Measurements from ENCODE around the gene HEYL. TPM values are rescaled to one million over a fixed set of nuclear protein-coding genes. Genes with fewer than 3 reads are reported as not detected.

The HEYL gene
- total and polyA plus RNA-seq, 9 of the 15 experiments (the other 6 are each of a cell fraction or from before 2014, with no cell fraction given) = 0.13 to 0.89 (median 0.25) TPM

DNA sequence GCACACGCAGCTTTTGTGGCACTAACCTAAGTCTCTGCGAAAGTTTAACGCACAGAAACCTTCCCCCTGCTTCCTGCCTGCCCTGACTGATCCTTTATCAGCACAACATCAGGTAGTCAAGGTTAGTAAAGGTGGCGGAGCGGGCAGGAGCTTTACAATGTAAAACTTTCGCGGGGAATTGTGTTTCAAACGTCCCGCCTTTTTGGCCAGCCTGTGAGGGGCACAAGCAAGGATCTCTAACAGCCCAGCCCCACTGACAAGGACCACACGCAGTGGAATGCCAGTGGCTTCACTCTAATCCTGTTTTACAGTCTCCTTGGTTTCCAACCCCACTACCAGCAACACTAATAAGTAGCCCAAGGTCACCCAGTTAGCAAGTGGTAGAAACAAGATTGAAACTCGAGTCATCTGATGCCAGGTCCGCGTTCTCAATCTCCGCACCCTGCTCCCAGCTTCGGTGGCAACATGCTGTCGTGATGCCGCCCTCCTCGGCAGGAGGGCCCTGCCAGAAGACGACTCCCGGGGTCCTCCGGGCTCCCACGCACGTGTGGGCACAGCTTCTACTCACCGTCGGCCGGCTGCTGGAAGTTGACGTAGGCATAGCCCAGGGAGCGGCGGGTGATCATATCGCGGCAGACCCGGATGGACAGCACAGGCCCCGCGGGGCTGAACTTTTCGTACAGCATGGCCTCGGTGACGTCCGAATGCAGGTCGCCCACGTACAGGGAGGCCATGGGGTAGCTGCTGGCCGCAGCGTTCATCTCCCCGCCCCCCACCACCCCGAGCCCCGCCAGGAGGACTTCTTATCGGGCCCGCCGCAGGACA, 64.0 kb downstream of the HEYL start (continued):
- TF ChIP-seq, protein P1, sequence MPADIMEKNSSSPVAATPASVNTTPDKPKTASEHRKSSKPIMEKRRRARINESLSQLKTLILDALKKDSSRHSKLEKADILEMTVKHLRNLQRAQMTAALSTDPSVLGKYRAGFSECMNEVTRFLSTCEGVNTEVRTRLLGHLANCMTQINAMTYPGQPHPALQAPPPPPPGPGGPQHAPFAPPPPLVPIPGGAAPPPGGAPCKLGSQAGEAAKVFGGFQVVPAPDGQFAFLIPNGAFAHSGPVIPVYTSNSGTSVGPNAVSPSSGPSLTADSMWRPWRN (IDR thresholded peaks at IDR 0.05; ENCODE audit: low read depth) = no peak
- TF ChIP-seq SMARCC2 (IDR thresholded peaks at IDR 0.05; ENCODE audit: low read depth) (no peak), HOXB6 (CRISPR knock-in tag; IDR thresholded peaks at IDR 0.05; ENCODE audit: borderline replicate concordance) (no peak), TBP (optimal IDR thresholded peaks at IDR 0.05; ENCODE audit: low read depth, low read length) (peak; percentile 40), RBM14 (IDR thresholded peaks at IDR 0.05; ENCODE audit: borderline replicate concordance, insufficient read depth, low read depth, low read length) (0 out of 2 replicates have a peak, but pooled peaks have one; percentile 15), POLR2G (IDR thresholded peaks at IDR 0.05; ENCODE audit: low read depth, low read length) (peak; percentile 85), SIN3A (IDR thresholded peaks at IDR 0.05; ENCODE audit: borderline replicate concordance in 2 of 2, control insufficient read depth in 1 of 2, low read depth in 2 of 2, low read length in 2 of 2) (peak in 1 of 2 experiments; percentile 82; a peak in 1 of 4 replicates), GATA2 (CRISPR knock-in tag; IDR thresholded peaks at IDR 0.05) (peak; percentile 64; the same call in 1 of the 2 replicates), PTRF (tag; IDR thresholded peaks at IDR 0.05) (no peak), DPF2 (IDR thresholded peaks at IDR 0.05) (peak; percentile 17; the same call in 1 of the 2 replicates), ZNF75A (CRISPR knock-in tag; IDR thresholded peaks at IDR 0.05) (no peak)
- TF ChIP-seq, protein P2, sequence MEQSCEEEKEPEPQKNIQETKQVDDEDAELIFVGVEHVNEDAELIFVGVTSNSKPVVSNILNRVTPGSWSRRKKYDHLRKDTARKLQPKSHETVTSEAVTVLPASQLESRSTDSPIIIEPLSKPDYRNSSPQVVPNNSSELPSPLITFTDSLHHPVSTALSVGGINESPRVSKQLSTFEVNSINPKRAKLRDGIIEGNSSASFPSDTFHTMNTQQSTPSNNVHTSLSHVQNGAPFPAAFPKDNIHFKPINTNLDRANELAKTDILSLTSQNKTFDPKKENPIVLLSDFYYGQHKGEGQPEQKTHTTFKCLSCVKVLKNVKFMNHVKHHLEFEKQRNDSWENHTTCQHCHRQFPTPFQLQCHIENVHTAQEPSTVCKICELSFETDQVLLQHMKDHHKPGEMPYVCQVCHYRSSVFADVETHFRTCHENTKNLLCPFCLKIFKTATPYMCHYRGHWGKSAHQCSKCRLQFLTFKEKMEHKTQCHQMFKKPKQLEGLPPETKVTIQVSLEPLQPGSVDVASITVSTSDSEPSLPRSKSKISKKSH (CRISPR knock-in tag; IDR thresholded peaks at IDR 0.05) = no peak
- TF ChIP-seq, protein P3, sequence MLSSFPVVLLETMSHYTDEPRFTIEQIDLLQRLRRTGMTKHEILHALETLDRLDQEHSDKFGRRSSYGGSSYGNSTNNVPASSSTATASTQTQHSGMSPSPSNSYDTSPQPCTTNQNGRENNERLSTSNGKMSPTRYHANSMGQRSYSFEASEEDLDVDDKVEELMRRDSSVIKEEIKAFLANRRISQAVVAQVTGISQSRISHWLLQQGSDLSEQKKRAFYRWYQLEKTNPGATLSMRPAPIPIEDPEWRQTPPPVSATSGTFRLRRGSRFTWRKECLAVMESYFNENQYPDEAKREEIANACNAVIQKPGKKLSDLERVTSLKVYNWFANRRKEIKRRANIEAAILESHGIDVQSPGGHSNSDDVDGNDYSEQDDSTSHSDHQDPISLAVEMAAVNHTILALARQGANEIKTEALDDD (IDR thresholded peaks at IDR 0.05) = no peak
- TF ChIP-seq, protein P4, sequence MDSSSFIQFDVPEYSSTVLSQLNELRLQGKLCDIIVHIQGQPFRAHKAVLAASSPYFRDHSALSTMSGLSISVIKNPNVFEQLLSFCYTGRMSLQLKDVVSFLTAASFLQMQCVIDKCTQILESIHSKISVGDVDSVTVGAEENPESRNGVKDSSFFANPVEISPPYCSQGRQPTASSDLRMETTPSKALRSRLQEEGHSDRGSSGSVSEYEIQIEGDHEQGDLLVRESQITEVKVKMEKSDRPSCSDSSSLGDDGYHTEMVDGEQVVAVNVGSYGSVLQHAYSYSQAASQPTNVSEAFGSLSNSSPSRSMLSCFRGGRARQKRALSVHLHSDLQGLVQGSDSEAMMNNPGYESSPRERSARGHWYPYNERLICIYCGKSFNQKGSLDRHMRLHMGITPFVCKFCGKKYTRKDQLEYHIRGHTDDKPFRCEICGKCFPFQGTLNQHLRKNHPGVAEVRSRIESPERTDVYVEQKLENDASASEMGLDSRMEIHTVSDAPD (CRISPR knock-in tag; IDR thresholded peaks at IDR 0.05) = no peak
- TF ChIP-seq, protein P5, sequence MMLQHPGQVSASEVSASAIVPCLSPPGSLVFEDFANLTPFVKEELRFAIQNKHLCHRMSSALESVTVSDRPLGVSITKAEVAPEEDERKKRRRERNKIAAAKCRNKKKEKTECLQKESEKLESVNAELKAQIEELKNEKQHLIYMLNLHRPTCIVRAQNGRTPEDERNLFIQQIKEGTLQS (IDR thresholded peaks at IDR 0.05) = no peak
- TF ChIP-seq, protein P5 (CRISPR knock-in tag; conservative IDR thresholded peaks at IDR 0.05) = peak; percentile 71; the same call in 1 of the 2 replicates
- TF ChIP-seq, protein P6, sequence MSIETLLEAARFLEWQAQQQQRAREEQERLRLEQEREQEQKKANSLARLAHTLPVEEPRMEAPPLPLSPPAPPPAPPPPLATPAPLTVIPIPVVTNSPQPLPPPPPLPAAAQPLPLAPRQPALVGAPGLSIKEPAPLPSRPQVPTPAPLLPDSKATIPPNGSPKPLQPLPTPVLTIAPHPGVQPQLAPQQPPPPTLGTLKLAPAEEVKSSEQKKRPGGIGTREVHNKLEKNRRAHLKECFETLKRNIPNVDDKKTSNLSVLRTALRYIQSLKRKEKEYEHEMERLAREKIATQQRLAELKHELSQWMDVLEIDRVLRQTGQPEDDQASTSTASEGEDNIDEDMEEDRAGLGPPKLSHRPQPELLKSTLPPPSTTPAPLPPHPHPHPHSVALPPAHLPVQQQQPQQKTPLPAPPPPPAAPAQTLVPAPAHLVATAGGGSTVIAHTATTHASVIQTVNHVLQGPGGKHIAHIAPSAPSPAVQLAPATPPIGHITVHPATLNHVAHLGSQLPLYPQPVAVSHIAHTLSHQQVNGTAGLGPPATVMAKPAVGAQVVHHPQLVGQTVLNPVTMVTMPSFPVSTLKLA (conservative IDR thresholded peaks at IDR 0.05) = peak; percentile 82 to 87
- TF ChIP-seq, protein P7, sequence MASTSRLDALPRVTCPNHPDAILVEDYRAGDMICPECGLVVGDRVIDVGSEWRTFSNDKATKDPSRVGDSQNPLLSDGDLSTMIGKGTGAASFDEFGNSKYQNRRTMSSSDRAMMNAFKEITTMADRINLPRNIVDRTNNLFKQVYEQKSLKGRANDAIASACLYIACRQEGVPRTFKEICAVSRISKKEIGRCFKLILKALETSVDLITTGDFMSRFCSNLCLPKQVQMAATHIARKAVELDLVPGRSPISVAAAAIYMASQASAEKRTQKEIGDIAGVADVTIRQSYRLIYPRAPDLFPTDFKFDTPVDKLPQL (IDR thresholded peaks at IDR 0.05; ENCODE audit: extremely low read depth, insufficient read length) = no peak

Measured in K562 (cell line).